NCI-H2196 treated with DMSO at 0.1 percent for 48 hours (cell line): Measurements from ENCODE around the gene PRR22.
"Not testable (repeated sequence)": the region's sequence is repeated elsewhere in the genome, so short reads cannot be mapped to it uniquely, and the experiment has no call there.

Experiments
- DNase-seq: peaks from one replicate; lab custom pipeline; 2025; ENCODE audit not compliant: unreplicated experiment; lab: John Stamatoyannopoulos, UW

PRR22 gene

GRCh38 chr19:5792224-5792623 lies 7.7 kb upstream of the PRR22 start:
- no peak for DNase-seq

- DNase-seq = peak; percentile 98
Measured at GRCh38 chr19:5790559-5791520, 6.3 kb upstream of the PRR22 start, which contains the start of gene DUS3L. DUS3L (minus strand) TSS chr19:5791163; CDS start chr19:5791141, 22 bp downstream.

GRCh38 chr19:5789886-5790558 lies 5.5 kb upstream of the PRR22 start:
- no peak for DNase-seq

- no peak for DNase-seq
Measured at GRCh38 chr19:5789351-5789761, 4.8 kb upstream of the PRR22 start.

GRCh38 chr19:5788422-5788821 lies 3.9 kb upstream of the PRR22 start:
- no peak for DNase-seq

- DNase-seq = no peak
Measured at GRCh38 chr19:5787409-5788182, 3.0 kb upstream of the PRR22 start.

- no peak for DNase-seq
Measured at GRCh38 chr19:5786593-5787408, 2.3 kb upstream of the PRR22 start.

GRCh38 chr19:5785423-5785822 lies 877 bp upstream of the PRR22 start:
- no peak for DNase-seq

GRCh38 chr19:5782945-5783919 lies 1.3 kb downstream of the PRR22 start:
- no peak for DNase-seq

- no peak for DNase-seq
Measured at GRCh38 chr19:5782322-5782721, 2.2 kb downstream of the PRR22 start.

GRCh38 chr19:5780916-5781315 lies 3.6 kb downstream of the PRR22 start:
- not testable (repeated sequence) for DNase-seq

- DNase-seq = no peak
Measured at GRCh38 chr19:5778402-5778801, 6.1 kb downstream of the PRR22 start.

GRCh38 chr19:5775668-5776309 lies 8.8 kb downstream of the PRR22 start:
- no peak for DNase-seq

GRCh38 chr19:5774921-5775320 lies 9.6 kb downstream of the PRR22 start:
- DNase-seq = no peak

- DNase-seq = no peak
Measured at GRCh38 chr19:5773276-5773675, 11.3 kb downstream of the PRR22 start.

GRCh38 chr19:5772416-5772815 lies 12.1 kb downstream of the PRR22 start:
- DNase-seq = no peak

- no peak for DNase-seq
Measured at GRCh38 chr19:5767949-5768348, 16.6 kb downstream of the PRR22 start.

- no peak for DNase-seq
Measured at GRCh38 chr19:5765220-5765619, 19.3 kb downstream of the PRR22 start.
